Pancreas (tissue), 10 donors: Measurements from ENCODE around the gene LLGL2. TPM values are rescaled to one million over a fixed set of nuclear protein-coding genes. Genes with fewer than 3 reads are reported as not detected.

Experiments used
- ATAC-seq, 4 donors: fragments of 200-7000 bp; cut with Tn5 transposase; one replicate each; pipeline versions ENCODE4 v1.8.0 to v1.9.1; 2020; ENCODE audit warnings: mild to moderate bottlenecking in 4 of 4, moderate library complexity in 4 of 4
- DNase-seq, 6 donors: peaks; one replicate each; pipeline ENCODE4 v3.0.0-alpha.2; 2020
- FAIRE-seq: peaks from 2 replicates; lab custom pipeline; 2012; peaks lifted over from hg19 to GRCh38; lab: Jason Lieb, UNC
- H3K27ac ChIP-seq, 4 donors: fragments of 200-600 bp; sonication (generic); 1 replicate in 3 of 4; 2 replicates in 1 of 4; pipeline versions ENCODE4 v1.5.0 to v1.8.0; 2020
- H3K27me3 ChIP-seq, 4 donors: fragments of 200-600 bp; one replicate each; pipeline ENCODE4 v1.8.0; 2021
- H3K36me3 ChIP-seq, 3 donors: fragments of 200-600 bp; sonication (generic) in 1 of 3; one replicate each; pipeline versions ENCODE4 v1.5.0 to v1.8.0; 2020 to 2021
- H3K4me1 ChIP-seq, 3 donors: fragments of 200-600 bp; one replicate each; pipeline ENCODE4 v1.8.0; 2021
- H3K4me3 ChIP-seq, 4 donors: fragments of 200-600 bp; sonication (generic) in 2 of 4; one replicate each; pipeline versions ENCODE4 v1.5.0 to v1.8.0; 2020 to 2021
- H3K9me3 ChIP-seq, 4 donors: fragments of 200-600 bp; one replicate each; pipeline ENCODE4 v1.8.0; 2021
- WGBS, 2 donors: extraction: QIAGEN DNeasy Blood & Tissue Kit; methylation state at CpG; one replicate each; pipeline ENCODE4 v1.1.7; 2013; 5-methylcytosine and 5-hydroxymethylcytosine counted together
- intact Hi-C, 3 donors: fragments of 100-400 bp; cut with DNase I; formaldehyde crosslinking; loops; one replicate each; pipeline versions ENCODE4 v1.11.1 to v1.14.2; 2022
- polyA plus RNA-seq, 2 donors: library from polyadenylated mRNA; stranded (reverse); fragments of 200-250 nt; gene quantifications; one replicate each; pipeline ENCODE4 v1.2.3, GENCODE V29; 2013
- total RNA-seq, 6 donors: library from RNA; stranded (reverse); fragmentation: NEBNext Ultra II Directional in 4 of 6; extraction: Animal tissue kit (Norgen Biotek cat#: 25700) in 4 of 6; gene quantifications; one replicate each; pipeline versions ENCODE4 v1.2.1 to v1.2.4, GENCODE V29; 2021 to 2023
- TF ChIP-seq, protein P1 (sequence below), 4 donors: fragments of 200-600 bp; sonication (generic) in 3 of 4; IDR thresholded peaks; one replicate each; pipeline versions ENCODE4 v1.5.0 to v1.8.0; 2021; ENCODE audit warnings: antibody characterized with exemption in 4 of 4
- donor health status: healthy with polysubstance abuse.
- donor health status: DM: no; HTN: no; CAD: no; lungs with moderate emphysema.
- donor health status: DM: no; HTN: no; CAD: no.
- donor health status: control.
- donor health status: control.
- donor health status: Bipolar disorder and iron deficiency.
- donor health status: DM: yes; HTN: yes; CAD: no.
- donor health status: DM: no; HTN: no; CAD: no.
- donor health status: DM: no; HTN: no; CAD: no.
- donor health status: DM: yes; HTN: yes; CAD: no.

LLGL2 gene
- total and polyA plus RNA-seq, 8 donors: 87.8 to 296 (median 112) TPM

DNA sequence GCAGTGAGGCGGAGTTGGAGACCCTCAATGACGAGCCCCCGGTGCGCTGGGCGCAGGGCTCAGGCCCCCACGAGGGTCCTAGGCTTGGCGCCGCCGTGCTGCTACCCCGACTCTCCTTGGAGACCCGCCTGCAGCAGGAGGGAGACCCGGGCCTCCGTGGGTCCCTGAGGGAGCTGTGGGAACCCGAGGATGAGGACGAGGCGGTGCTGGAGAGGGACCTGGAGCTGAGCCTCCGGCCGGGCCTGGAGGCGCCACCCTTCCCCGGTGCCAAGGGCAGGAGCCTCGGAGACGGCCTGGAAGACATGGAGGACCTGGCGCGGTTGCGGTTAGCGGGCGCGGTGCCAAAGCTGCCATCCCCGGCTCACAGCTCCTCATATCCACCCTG, 64.4 kb downstream of the LLGL2 start:
- peak overlapping the region in 1 of 4 donors; percentile 42 for H3K27ac ChIP-seq
- ATAC-seq (no peak), FAIRE-seq (no peak), DNase-seq (peak in 4 of 6 donors; percentile 31 to 86 (median 66))
- no peaks in the 10 kb centered on the region for H3K27me3 ChIP-seq
- peaks cover 0 to 5% (median 4%) of the 10 kb centered on the region in 3 donors for H3K4me1 ChIP-seq
- WGBS, 2 donors: 51 to 52% methylated on average over 26 to 29 of the region's 29 CpGs
- no peaks in the 10 kb centered on the region for H3K9me3 ChIP-seq
- H3K4me3 ChIP-seq: peak overlapping the region; percentile 30 to 65 (median 55)
- intact Hi-C loops: loop anchor here in 2 of 3 donors (5.0 to 10.0 kb wide), 2 partner anchors 55 to 63 kb away; partner anchors contain the start of gene LLGL2 (in 1 of the 2)
- TF ChIP-seq, protein P1, sequence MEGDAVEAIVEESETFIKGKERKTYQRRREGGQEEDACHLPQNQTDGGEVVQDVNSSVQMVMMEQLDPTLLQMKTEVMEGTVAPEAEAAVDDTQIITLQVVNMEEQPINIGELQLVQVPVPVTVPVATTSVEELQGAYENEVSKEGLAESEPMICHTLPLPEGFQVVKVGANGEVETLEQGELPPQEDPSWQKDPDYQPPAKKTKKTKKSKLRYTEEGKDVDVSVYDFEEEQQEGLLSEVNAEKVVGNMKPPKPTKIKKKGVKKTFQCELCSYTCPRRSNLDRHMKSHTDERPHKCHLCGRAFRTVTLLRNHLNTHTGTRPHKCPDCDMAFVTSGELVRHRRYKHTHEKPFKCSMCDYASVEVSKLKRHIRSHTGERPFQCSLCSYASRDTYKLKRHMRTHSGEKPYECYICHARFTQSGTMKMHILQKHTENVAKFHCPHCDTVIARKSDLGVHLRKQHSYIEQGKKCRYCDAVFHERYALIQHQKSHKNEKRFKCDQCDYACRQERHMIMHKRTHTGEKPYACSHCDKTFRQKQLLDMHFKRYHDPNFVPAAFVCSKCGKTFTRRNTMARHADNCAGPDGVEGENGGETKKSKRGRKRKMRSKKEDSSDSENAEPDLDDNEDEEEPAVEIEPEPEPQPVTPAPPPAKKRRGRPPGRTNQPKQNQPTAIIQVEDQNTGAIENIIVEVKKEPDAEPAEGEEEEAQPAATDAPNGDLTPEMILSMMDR (IDR thresholded peaks at IDR 0.05): no peak
- no peaks in the 10 kb centered on the region for H3K36me3 ChIP-seq

DNA sequence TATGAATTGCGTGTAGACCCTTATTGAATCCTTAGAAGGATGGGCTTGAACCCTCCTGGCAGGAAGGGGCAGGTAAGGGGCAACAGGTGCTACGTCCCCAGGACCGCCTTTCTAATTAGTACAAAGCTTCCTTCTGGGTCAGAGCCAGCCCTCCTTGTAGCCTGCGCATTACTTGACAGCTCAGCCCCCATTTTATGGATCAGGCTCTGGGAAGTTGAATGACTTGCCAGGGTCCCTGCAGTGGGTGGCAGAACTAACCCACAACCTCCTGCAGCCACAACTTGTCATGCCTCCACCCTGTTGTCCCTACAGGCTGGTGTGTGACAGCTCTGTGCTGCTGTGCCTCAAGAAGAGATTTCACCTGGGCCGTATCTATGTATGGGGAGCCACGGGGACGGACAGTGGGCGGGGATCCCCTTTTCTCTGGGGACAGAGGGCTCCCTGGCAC, 64.8 kb downstream of the LLGL2 start:
- Histone ChIP-seq H3K27me3 (no peaks in the 10 kb centered on the region), H3K27ac (no peak overlapping the region), H3K4me3 (no peak overlapping the region), H3K36me3 (no peaks in the 10 kb centered on the region), H3K4me1 (peaks cover 0 to 5% (median 4%) of the 10 kb centered on the region in 3 donors), H3K9me3 (no peaks in the 10 kb centered on the region)
- ATAC-seq (no peak), FAIRE-seq (no peak), DNase-seq (peak in 1 of 6 donors; percentile 52)
- TF ChIP-seq, protein P1 (IDR thresholded peaks at IDR 0.05): no peak
- intact Hi-C loops: no loop called here
- WGBS, 2 donors: 79 to 80% methylated on average over 8 of the region's 8 CpGs

DNA sequence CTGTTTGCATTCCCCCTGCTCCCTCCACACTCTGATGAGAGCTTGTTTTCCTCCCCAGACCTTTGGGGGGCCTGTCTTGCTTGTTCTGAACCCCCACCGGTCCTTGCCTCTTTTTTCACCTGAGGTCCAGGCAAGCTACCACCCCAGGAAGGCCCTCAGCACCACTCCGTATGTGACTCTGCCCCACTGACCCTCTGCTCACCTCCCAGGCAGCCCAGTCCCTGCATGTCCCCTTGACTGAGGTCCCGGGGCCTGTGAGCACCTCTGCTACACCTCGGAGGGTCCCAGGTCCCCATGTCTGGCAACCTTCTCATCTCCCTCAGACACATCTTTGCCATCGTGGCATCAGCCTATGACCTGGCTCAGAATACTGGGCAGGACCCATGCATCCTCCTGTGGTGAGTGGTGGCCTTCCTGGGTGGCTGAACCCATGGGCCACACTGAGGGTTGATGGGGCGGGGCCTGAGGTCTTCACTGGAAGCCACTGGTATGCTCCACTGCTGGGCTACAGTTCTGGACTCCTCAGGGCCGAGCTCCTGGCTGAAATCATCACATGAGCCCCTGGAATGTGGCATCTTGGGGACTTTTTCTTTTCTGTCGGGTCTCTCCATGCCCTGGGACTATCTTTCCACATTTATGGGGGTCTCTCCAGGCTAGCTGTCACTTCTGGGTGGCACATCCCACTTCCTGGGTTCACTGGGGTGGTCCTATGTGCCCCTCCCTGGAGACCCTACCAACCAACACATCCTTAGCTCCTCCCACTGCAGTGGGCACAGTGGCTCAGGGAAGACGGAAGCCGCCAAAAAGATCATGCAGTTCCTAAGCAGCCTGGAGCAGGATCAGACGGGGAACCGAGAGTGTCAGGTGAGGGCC, 65.6 kb downstream of the LLGL2 start:
- FAIRE-seq: no peak
- ATAC-seq: no peak
- Histone ChIP-seq H3K4me3 (no peak overlapping the region), H3K27me3 (no peaks in the 10 kb centered on the region), H3K9me3 (no peaks in the 10 kb centered on the region), H3K4me1 (peaks cover 0 to 5% (median 4%) of the 10 kb centered on the region in 3 donors), H3K27ac (no peak overlapping the region), H3K36me3 (no peaks in the 10 kb centered on the region)
- TF ChIP-seq, protein P1 (IDR thresholded peaks at IDR 0.05): no peak
- 76 to 83% methylated on average over 12 of the region's 12 CpGs for WGBS, 2 donors
- DNase-seq: no peak
- intact Hi-C loops: no loop called here

DNA sequence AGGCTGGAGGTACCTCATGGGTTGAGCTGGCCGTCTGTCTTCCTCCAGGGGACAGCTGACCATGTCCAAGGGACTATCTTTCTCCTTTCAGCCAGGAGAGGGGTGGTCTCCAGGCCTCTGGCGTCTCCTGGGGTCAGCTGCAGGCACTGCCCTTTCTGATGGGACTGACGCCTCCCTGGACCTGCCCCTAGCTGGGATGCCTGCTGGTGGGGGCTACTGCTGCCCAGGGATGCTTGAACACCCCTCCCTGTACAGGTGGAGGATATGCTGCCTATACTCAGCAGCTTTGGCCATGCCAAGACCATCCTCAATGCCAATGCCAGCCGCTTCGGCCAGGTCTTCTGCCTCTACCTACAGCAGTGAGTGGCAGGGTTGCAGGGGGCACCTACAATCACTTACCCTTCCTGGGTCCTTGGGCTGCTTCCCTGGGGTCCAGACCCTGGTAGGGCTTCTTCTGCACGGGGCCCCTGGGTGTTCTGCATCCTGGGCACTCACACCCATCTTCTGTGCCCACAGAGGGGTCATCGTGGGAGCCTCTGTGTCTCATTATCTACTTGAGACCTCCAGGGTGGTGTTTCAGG, 66.3 kb downstream of the LLGL2 start:
- H3K4me3 ChIP-seq: no peak overlapping the region
- H3K36me3 ChIP-seq: no peaks in the 10 kb centered on the region
- H3K4me1 ChIP-seq: peaks cover 0 to 5% (median 4%) of the 10 kb centered on the region in 3 donors
- no peak for ATAC-seq
- whole genome bisulfite sequencing, 2 donors: 76 to 81% methylated on average over 7 of the region's 7 CpGs
- TF ChIP-seq, protein P1 (IDR thresholded peaks at IDR 0.05): no peak
- DNase-seq: no peak
- H3K27me3 ChIP-seq: no peaks in the 10 kb centered on the region
- intact Hi-C loops: no loop called here
- H3K27ac ChIP-seq: no peak overlapping the region
- H3K9me3 ChIP-seq: no peaks in the 10 kb centered on the region
- no peak for FAIRE-seq
